H1 (cell line): ENCODE data around the gene IRX4. TPM values are rescaled to one million over a fixed set of nuclear protein-coding genes. Genes with fewer than 3 reads are reported as not detected.

Source experiments
- CTCF ChIA-PET: fragments of 300-600 bp; sonication (Branson Sonifier 250); formaldehyde crosslinking; loops from one replicate; lab custom pipeline; 2021; ENCODE audit not compliant: partially characterized antibody; lab: Charles Lee
- POLR2A ChIA-PET: fragments of 300-600 bp; sonication (Branson Sonifier 250); formaldehyde crosslinking; loops from one replicate; lab custom pipeline; 2021; ENCODE audit warnings: inconsistent platforms; ENCODE audit not compliant: partially characterized antibody; lab: Charles Lee
- DNase-seq, 2 experiments: peaks; one replicate each; pipeline versions ENCODE4 v3.0.0 to v3.0.0-alpha.2; 2010 to 2022; ENCODE audit warnings: low spot score in 2 of 2, low read depth in 1 of 2, mixed read lengths in 1 of 2
- FAIRE-seq: peaks from 2 replicates; lab custom pipeline; 2011; peaks lifted over from hg19 to GRCh38; lab: Jason Lieb, UNC
- H2AFZ ChIP-seq: 2 replicates; pipeline ENCODE4 v1.8.1; 2012; ENCODE audit warnings: low read length, inconsistent platforms
- H2AK5ac ChIP-seq: 2 replicates; pipeline ENCODE4 v1.6.1; 2013; ENCODE audit warnings: low read depth, low read length
- H2BK120ac ChIP-seq: replicated peaks from 2 replicates; pipeline ENCODE3; 2013; ENCODE audit warnings: low read depth, low read length, inconsistent platforms
- H2BK12ac ChIP-seq: 2 replicates; pipeline ENCODE4 v1.6.1; 2013; ENCODE audit warnings: low read depth, low read length
- H2BK15ac ChIP-seq: 2 replicates; pipeline ENCODE4 v1.6.1; 2013; ENCODE audit warnings: low read length
- H2BK20ac ChIP-seq: 2 replicates; pipeline ENCODE4 v1.6.1; 2013; ENCODE audit warnings: low read length
- H2BK5ac ChIP-seq: 2 replicates; pipeline ENCODE4 v1.6.1; 2013; ENCODE audit warnings: low read depth, low read length
- H3K14ac ChIP-seq: 2 replicates; pipeline ENCODE4 v1.6.1; 2013; ENCODE audit warnings: inconsistent platforms; ENCODE audit not compliant: insufficient read length
- H3K18ac ChIP-seq: 2 replicates; pipeline ENCODE4 v1.6.1; 2013; ENCODE audit warnings: low read length; ENCODE audit errors: extremely low read depth
- H3K23ac ChIP-seq: 2 replicates; pipeline ENCODE4 v1.6.1; 2013; ENCODE audit warnings: inconsistent platforms; ENCODE audit not compliant: insufficient read length
- H3K23me2 ChIP-seq: 2 replicates; pipeline ENCODE4 v1.6.1; 2013; ENCODE audit warnings: low read depth, low read length
- H3K27ac ChIP-seq: 2 replicates; pipeline ENCODE4 v1.6.1; 2011; ENCODE audit warnings: low read depth, low read length, inconsistent platforms
- H3K27me3 ChIP-seq, 4 experiments: replicated peaks in 1 of 4; 1 replicate in 1 of 4; 2 replicates in 3 of 4; pipeline versions ENCODE4 v1.6.1 to v1.8.1; 2011 to 2013; ENCODE audit warnings: low read length in 3 of 4, mild to moderate bottlenecking in 3 of 4, inconsistent platforms in 2 of 4, mixed read lengths in 2 of 4, moderate library complexity in 1 of 4; ENCODE audit not compliant: control insufficient read depth in 3 of 4, insufficient read depth in 3 of 4; ENCODE audit errors: extremely low read depth in 1 of 4
- H3K36me3 ChIP-seq, 4 experiments: 2 replicates each; pipeline versions ENCODE4 v1.6.1 to v1.8.1; 2011 to 2013; ENCODE audit warnings: mild to moderate bottlenecking in 4 of 4, low read length in 3 of 4, moderate library complexity in 2 of 4, control low read depth in 1 of 4, inconsistent platforms in 1 of 4; ENCODE audit not compliant: insufficient read depth in 4 of 4, control insufficient read depth in 2 of 4
- H3K4ac ChIP-seq: replicated peaks from 2 replicates; pipeline ENCODE3; 2013; ENCODE audit warnings: low read length, low read depth, mixed read lengths, inconsistent platforms; ENCODE audit not compliant: insufficient read length
- H3K4me1 ChIP-seq, 4 experiments: replicated peaks in 1 of 4; 1 replicate in 1 of 4; 2 replicates in 3 of 4; pipeline versions ENCODE4 v1.6.1 to v1.8.1; 2011 to 2013; ENCODE audit warnings: low read length in 3 of 4, inconsistent platforms in 2 of 4, mixed read lengths in 1 of 4; ENCODE audit not compliant: insufficient read depth in 4 of 4, control insufficient read depth in 3 of 4
- H3K4me2 ChIP-seq, 2 experiments: 2 replicates each; pipeline versions ENCODE4 v1.6.1 to v1.8.1; 2011 to 2013; ENCODE audit warnings: low read depth in 2 of 2, low read length in 2 of 2, control low read depth in 1 of 2, inconsistent platforms in 1 of 2, mild to moderate bottlenecking in 1 of 2; ENCODE audit not compliant: insufficient read depth in 1 of 2
- H3K4me3 ChIP-seq, 4 experiments: fragments of 200-600, 300-600 bp in 1 of 4; sonication (generic), shearing (Covaris generic), sonication (Bioruptor Twin) in 1 of 4; 2 replicates each; pipeline versions ENCODE4 v1.5.1 to v1.8.1; 2011 to 2016; ENCODE audit warnings: low read length in 4 of 4, low read depth in 3 of 4, control low read depth in 2 of 4, inconsistent platforms in 2 of 4, mild to moderate bottlenecking in 2 of 4, mixed read lengths in 1 of 4, moderate library complexity in 1 of 4; ENCODE audit not compliant: insufficient read depth in 2 of 4; ENCODE audit errors: extremely low read depth in 1 of 4
- H3K56ac ChIP-seq: replicated peaks from 2 replicates; pipeline ENCODE3; 2013; ENCODE audit warnings: low read depth, mild to moderate bottlenecking, mixed read lengths, low read length, inconsistent platforms; ENCODE audit not compliant: insufficient read length
- H3K79me1 ChIP-seq: 2 replicates; pipeline ENCODE4 v1.6.1; 2013; ENCODE audit warnings: low read depth, low read length, control low read depth
- H3K79me2 ChIP-seq, 2 experiments: 2 replicates each; pipeline versions ENCODE4 v1.6.1 to v1.8.1; 2012 to 2013; ENCODE audit warnings: low read length in 2 of 2, mild to moderate bottlenecking in 2 of 2, inconsistent platforms in 1 of 2; ENCODE audit not compliant: insufficient read depth in 2 of 2, control insufficient read depth in 1 of 2
- H3K9ac ChIP-seq, 4 experiments: replicated peaks in 1 of 4; 1 replicate in 1 of 4; 2 replicates in 3 of 4; pipeline versions ENCODE4 v1.6.1 to v1.8.1; 2011 to 2013; ENCODE audit warnings: low read depth in 3 of 4, low read length in 3 of 4, control low read depth in 2 of 4, mild to moderate bottlenecking in 2 of 4, moderate library complexity in 2 of 4, inconsistent platforms in 1 of 4; ENCODE audit errors: extremely low read depth in 1 of 4
- H3K9me3 ChIP-seq, 2 experiments: 2 replicates each; pipeline versions ENCODE4 v1.6.1 to v1.8.1; 2012 to 2013; ENCODE audit warnings: mild to moderate bottlenecking in 2 of 2, moderate library complexity in 2 of 2, control low read depth in 1 of 2, inconsistent platforms in 1 of 2, low read depth in 1 of 2, low read length in 1 of 2, mixed read lengths in 1 of 2; ENCODE audit not compliant: insufficient read depth in 2 of 2
- H4K20me1 ChIP-seq, 2 experiments: replicated peaks in 1 of 2; 2 replicates each; pipeline versions ENCODE3 to v1.8.1; 2011 to 2013; ENCODE audit warnings: inconsistent platforms in 2 of 2, low read length in 2 of 2, mild to moderate bottlenecking in 1 of 2; ENCODE audit not compliant: insufficient read depth in 2 of 2, control insufficient read depth in 1 of 2
- H4K5ac ChIP-seq: 2 replicates; pipeline ENCODE4 v1.6.1; 2013; ENCODE audit warnings: low read length, low read depth, mixed read lengths, inconsistent platforms; ENCODE audit not compliant: insufficient read length
- H4K8ac ChIP-seq: 2 replicates; pipeline ENCODE4 v1.8.0; 2013; ENCODE audit warnings: mild to moderate bottlenecking, moderate library complexity, low read length, inconsistent platforms; ENCODE audit not compliant: insufficient read depth; ENCODE audit errors: extremely low read depth
- H4K91ac ChIP-seq: replicated peaks from 2 replicates; pipeline ENCODE3; 2013; ENCODE audit warnings: low read length, mixed read lengths, inconsistent platforms; ENCODE audit not compliant: insufficient read length
- BRCA1 ChIP-seq: IDR thresholded peaks from 2 replicates; pipeline ENCODE4 v1.6.1; 2012; ENCODE audit warnings: low read depth, low read length, improper control_type of control experiment
- EP300 ChIP-seq, 2 experiments: IDR thresholded peaks; 1 replicate in 1 of 2; 2 replicates in 1 of 2; pipeline ENCODE4 v1.6.1; 2011 to 2012; ENCODE audit warnings: low read depth in 2 of 2, low read length in 2 of 2, mild to moderate bottlenecking in 2 of 2, borderline replicate concordance in 1 of 2, inconsistent platforms in 1 of 2, moderate library complexity in 1 of 2
- POLR2A ChIP-seq, 2 experiments: IDR thresholded peaks; 1 replicate in 1 of 2; 2 replicates in 1 of 2; pipeline ENCODE4 v1.6.1; 2011; ENCODE audit warnings: low read depth in 2 of 2, low read length in 2 of 2, mild to moderate bottlenecking in 2 of 2; ENCODE audit errors: control extremely low read depth in 1 of 2
- RAD21 ChIP-seq, 2 experiments: IDR thresholded peaks in 1 of 2; conservative IDR thresholded peaks in 1 of 2; 2 replicates each; pipeline ENCODE4 v1.6.1; 2011; ENCODE audit warnings: low read depth in 2 of 2, low read length in 2 of 2, improper control_type of control experiment in 1 of 2, inconsistent platforms in 1 of 2, mild to moderate bottlenecking in 1 of 2, moderate library complexity in 1 of 2
- RFX5 ChIP-seq: IDR thresholded peaks from 2 replicates; pipeline ENCODE4 v1.6.1; 2011; ENCODE audit warnings: low read depth, low read length, improper control_type of control experiment, borderline replicate concordance
- SP1 ChIP-seq: IDR thresholded peaks from 2 replicates; pipeline ENCODE4 v1.6.1; 2011; ENCODE audit warnings: low read depth, low read length
- WGBS, 2 experiments: shearing (Covaris generic) in 1 of 2; methylation state at CpG; one replicate each; pipeline versions ENCODE4 v1.1.6 to v1.1.7; 2013 to 2015; ENCODE audit warnings: low lambda C conversion rate in 2 of 2, mixed read lengths in 2 of 2, inconsistent platforms in 1 of 2, low coverage in 1 of 2, missing lambda C conversion rate in 1 of 2; ENCODE audit not compliant: insufficient replicate concordance in 2 of 2, insufficient coverage in 1 of 2, insufficient read length in 1 of 2; ENCODE audit errors: extremely low coverage in 1 of 2, missing lambda C conversion rate in 1 of 2; 5-methylcytosine and 5-hydroxymethylcytosine counted together
- polyA plus RNA-seq, 7 experiments: library from polyadenylated mRNA; depleted of rRNA in 3 of 7; stranded (reverse) in 5 of 7; unstranded in 2 of 7; fragments of >200 nt in 5 of 7; fragments of 200-250 nt in 2 of 7; gene quantifications; 1 replicate in 5 of 7; 2 replicates in 1 of 7; 4 replicates in 1 of 7; pipeline versions ENCODE4 v1.2.1 to v1.2.3, GENCODE V29; 2011 to 2013; ENCODE audit warnings: missing spikeins in 2 of 7, mixed read lengths in 2 of 7
- total RNA-seq: library from RNA; stranded (reverse); fragmentation: NEBNext Ultra II Directional; extraction: Animal tissue kit (Norgen Biotek cat#: 25700); gene quantifications from 2 replicates; pipeline ENCODE4 v1.2.1, GENCODE V29; 2021

IRX4 gene
- total and polyA plus RNA-seq, 2 of the 8 experiments (the other 6 are each of a cell fraction or from before 2014, with no cell fraction given): 0.45 to 1.2 TPM

GRCh38 chr5:1910081-1910760 lies 27.5 kb upstream of the IRX4 start:
- Histone ChIP-seq H4K91ac (no peak overlapping the region), H2AK5ac (no peak overlapping the region), H3K9me3 (no peaks in the 10 kb centered on the region; a peak in 1 of 4 replicates), H3K23me2 (no peaks in the 10 kb centered on the region), H3K9ac (no peak overlapping the region), H3K4ac (no peak overlapping the region), H3K79me1 (no peaks in the 10 kb centered on the region), H2BK15ac (no peak overlapping the region), H3K14ac (no peak overlapping the region), H3K23ac (no peak overlapping the region), H3K56ac (no peak overlapping the region), H3K18ac (no peak overlapping the region), H3K4me1 (no peaks in the 10 kb centered on the region), H3K4me2 (no peak overlapping the region), H3K36me3 (no peaks in the 10 kb centered on the region), H3K27me3 (no peaks in the 10 kb centered on the region), H2BK5ac (no peak overlapping the region), H2BK120ac (no peak overlapping the region), H4K8ac (0 out of 2 replicates have a peak overlapping the region, but pooled peaks have one; percentile 3), H2BK20ac (no peak overlapping the region), H4K20me1 (no peaks in the 10 kb centered on the region), H2AFZ (no peak overlapping the region), H2BK12ac (no peak overlapping the region), H3K4me3 (no peak overlapping the region), H3K27ac (no peak overlapping the region), H3K79me2 (no peaks in the 10 kb centered on the region), H4K5ac (no peak overlapping the region)
- 92% methylated on average over 24 of the region's 31 CpGs; no CpG with 5 or more reads in 1 of the 2 experiments for WGBS, 2 experiments
- DNase-seq (no peak), FAIRE-seq (no peak)
- CTCF ChIA-PET: no interaction called here
- POLR2A ChIA-PET: no interaction called here
- TF ChIP-seq RAD21 (IDR thresholded peaks at IDR 0.05 in 1 of 2, conservative IDR thresholded peaks at IDR 0.05 in 1 of 2; ENCODE audit: low read depth in 2 of 2, low read length in 2 of 2): no peak
- TF ChIP-seq BRCA1: no peak
- TF ChIP-seq RFX5: no peak
- TF ChIP-seq SP1: no peak
- no peak for TF ChIP-seq EP300 (IDR thresholded peaks at IDR 0.05; ENCODE audit: borderline replicate concordance in 1 of 2, low read depth in 2 of 2, low read length in 2 of 2)
- no peak for TF ChIP-seq POLR2A (IDR thresholded peaks at IDR 0.05; ENCODE audit: control extremely low read depth in 1 of 2, low read depth in 2 of 2, low read length in 2 of 2)
